Measurements from ENCODE around the gene SNAI3. TPM values are rescaled to one million over a fixed set of nuclear protein-coding genes. Genes with fewer than 3 reads are reported as not detected.

SNAI3 gene
- total RNA-seq, 6 experiments from 2014 or later: not detected

- Mint-ChIP-seq H3K27me3 (ENCODE audit: insufficient read depth) (no peaks in the 10 kb centered on the region; the same call in 1 of the 2 replicates), H3K27ac (no peak overlapping the region), H3K4me1 (ENCODE audit: low read depth) (peaks cover 17% of the 10 kb centered on the region), H3K4me3 (peak overlapping the region; percentile 7; the same call in 1 of the 2 replicates), H3K9me3 (no peaks in the 10 kb centered on the region), H3K36me3 (ENCODE audit: low read depth) (peaks cover 15% of the 10 kb centered on the region; the same call in 1 of the 2 replicates)
- DNase-seq: no peak
- no peak for TF ChIP-seq CTCF (IDR thresholded peaks at IDR 0.05)
Measured at GRCh38 chr16:88665148-88665547, 21.2 kb downstream of the SNAI3 start.

- peak within 1 kb of the TSS; percentile 81 for H3K27ac Mint-ChIP-seq
- peaks cover 17% of the 10 kb centered on the region for H3K4me1 Mint-ChIP-seq (ENCODE audit: low read depth)
- H3K36me3 Mint-ChIP-seq (ENCODE audit: low read depth): peaks cover 8% of the 10 kb centered on the region; the same call in 1 of the 2 replicates
- peak within 1 kb of the TSS; percentile 93 for H3K4me3 Mint-ChIP-seq
- no peaks in the 10 kb centered on the region; the same call in 1 of the 2 replicates for H3K27me3 Mint-ChIP-seq (ENCODE audit: insufficient read depth)
- no peaks in the 10 kb centered on the region for H3K9me3 Mint-ChIP-seq
- TF ChIP-seq CTCF (IDR thresholded peaks at IDR 0.05): peak; percentile 24; the same call in 1 of the 2 replicates
- peak; percentile 97 for DNase-seq
Measured at GRCh38 chr16:88662843-88663606, 23.3 kb downstream of the SNAI3 start, which contains the start of gene MVD. Gene MVD, minus strand, starts transcription at chr16:88663091. Its CDS starts 11 bp downstream, at chr16:88663080.

- Mint-ChIP-seq H3K4me1 (ENCODE audit: low read depth) (peaks cover 17% of the 10 kb centered on the region), H3K9me3 (no peaks in the 10 kb centered on the region), H3K36me3 (ENCODE audit: low read depth) (peaks cover 6% of the 10 kb centered on the region; the same call in 1 of the 2 replicates), H3K27me3 (ENCODE audit: insufficient read depth) (no peaks in the 10 kb centered on the region; the same call in 1 of the 2 replicates), H3K27ac (peak overlapping the region; percentile 62), H3K4me3 (peak overlapping the region; percentile 93)
- TF ChIP-seq CTCF (IDR thresholded peaks at IDR 0.05): no peak
- DNase-seq: no peak
Measured at GRCh38 chr16:88662222-88662842, 24.0 kb downstream of the SNAI3 start.

GRCh38 chr16:88661468-88661867 is 24.8 kb downstream of the SNAI3 start:
- no peak for DNase-seq
- Mint-ChIP-seq H3K4me1 (ENCODE audit: low read depth) (peaks cover 17% of the 10 kb centered on the region), H3K27ac (no peak overlapping the region), H3K9me3 (no peaks in the 10 kb centered on the region), H3K4me3 (no peak overlapping the region), H3K27me3 (ENCODE audit: insufficient read depth) (no peaks in the 10 kb centered on the region; the same call in 1 of the 2 replicates), H3K36me3 (ENCODE audit: low read depth) (0 out of 2 replicates have a peak, but pooled peaks cover under 1% of the 10 kb centered on the region)
- TF ChIP-seq CTCF (IDR thresholded peaks at IDR 0.05): no peak

GRCh38 chr16:88659160-88659559 is 27.1 kb downstream of the SNAI3 start:
- Mint-ChIP-seq H3K27ac (no peak overlapping the region), H3K9me3 (no peaks in the 10 kb centered on the region), H3K27me3 (ENCODE audit: insufficient read depth) (no peaks in the 10 kb centered on the region; the same call in 1 of the 2 replicates), H3K36me3 (ENCODE audit: low read depth) (no peaks in the 10 kb centered on the region), H3K4me3 (no peak overlapping the region), H3K4me1 (ENCODE audit: low read depth) (peaks cover 16% of the 10 kb centered on the region)
- no peak for DNase-seq
- no peak for TF ChIP-seq CTCF (IDR thresholded peaks at IDR 0.05)
